ENCODE measurements around the gene MLC1. TPM values are rescaled to one million over a fixed set of nuclear protein-coding genes. Genes with fewer than 3 reads are reported as not detected.

MLC1 gene
- total RNA-seq, 1 experiment from 2014 or later, result not detected

DNA sequence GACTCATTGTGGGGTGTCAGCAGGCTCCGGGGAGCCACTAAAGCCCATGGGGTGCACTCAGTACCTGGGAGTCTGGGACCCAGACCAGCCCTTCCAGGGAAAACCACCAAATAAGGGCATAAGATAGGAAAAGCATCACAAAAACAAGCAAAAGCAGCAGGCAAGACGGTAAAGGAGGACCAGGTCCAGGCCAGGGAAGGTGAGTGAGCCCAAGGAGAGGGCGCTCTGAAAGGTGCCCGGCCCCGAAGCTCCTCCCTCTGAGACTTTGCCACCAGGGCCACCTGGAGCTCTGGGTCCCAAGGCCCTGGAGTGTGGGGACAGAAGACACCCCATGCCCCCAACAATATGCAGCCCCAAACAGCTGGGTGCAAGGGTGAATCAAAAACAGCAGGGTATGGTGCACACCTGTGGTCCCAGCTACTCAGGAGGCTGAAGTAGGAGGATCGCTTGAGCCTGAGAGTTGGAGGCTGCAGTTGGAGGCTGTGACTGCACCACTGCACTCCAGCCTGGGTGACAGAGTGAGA, 67.5 kb downstream of the MLC1 start:
- Histone ChIP-seq H3K36me3 (ENCODE audit: control insufficient read depth, insufficient read depth, low read length) (no peaks in the 10 kb centered on the region), H3K4me3 (ENCODE audit: low read depth in 2 of 2, low read length in 2 of 2) (no peak overlapping the region), H3K4me1 (ENCODE audit: control insufficient read depth, insufficient read depth, low read length) (peaks cover 13% of the 10 kb centered on the region), H3K9me3 (ENCODE audit: control insufficient read depth, insufficient read depth, low read depth, low read length) (no peaks in the 10 kb centered on the region), H3K27ac (ENCODE audit: low read length) (no peak overlapping the region), H3K27me3 (ENCODE audit: control insufficient read depth, insufficient read depth, low read length) (no peaks in the 10 kb centered on the region)
- intact Hi-C loops (cut with micrococcal nuclease; ENCODE audit: unreplicated experiment) (no loop called here), in situ Hi-C loops (cut with HindIII; ENCODE audit: low pct_unique_long_range_greater_than_20kb, low sequenced_read_pairs) (no loop called here)
- ATAC-seq, result no peak
- DNase-seq (ENCODE audit: low read depth, low spot score), result no peak
- POLR2A ChIA-PET, result no interaction called here
- TF ChIP-seq, protein P1, sequence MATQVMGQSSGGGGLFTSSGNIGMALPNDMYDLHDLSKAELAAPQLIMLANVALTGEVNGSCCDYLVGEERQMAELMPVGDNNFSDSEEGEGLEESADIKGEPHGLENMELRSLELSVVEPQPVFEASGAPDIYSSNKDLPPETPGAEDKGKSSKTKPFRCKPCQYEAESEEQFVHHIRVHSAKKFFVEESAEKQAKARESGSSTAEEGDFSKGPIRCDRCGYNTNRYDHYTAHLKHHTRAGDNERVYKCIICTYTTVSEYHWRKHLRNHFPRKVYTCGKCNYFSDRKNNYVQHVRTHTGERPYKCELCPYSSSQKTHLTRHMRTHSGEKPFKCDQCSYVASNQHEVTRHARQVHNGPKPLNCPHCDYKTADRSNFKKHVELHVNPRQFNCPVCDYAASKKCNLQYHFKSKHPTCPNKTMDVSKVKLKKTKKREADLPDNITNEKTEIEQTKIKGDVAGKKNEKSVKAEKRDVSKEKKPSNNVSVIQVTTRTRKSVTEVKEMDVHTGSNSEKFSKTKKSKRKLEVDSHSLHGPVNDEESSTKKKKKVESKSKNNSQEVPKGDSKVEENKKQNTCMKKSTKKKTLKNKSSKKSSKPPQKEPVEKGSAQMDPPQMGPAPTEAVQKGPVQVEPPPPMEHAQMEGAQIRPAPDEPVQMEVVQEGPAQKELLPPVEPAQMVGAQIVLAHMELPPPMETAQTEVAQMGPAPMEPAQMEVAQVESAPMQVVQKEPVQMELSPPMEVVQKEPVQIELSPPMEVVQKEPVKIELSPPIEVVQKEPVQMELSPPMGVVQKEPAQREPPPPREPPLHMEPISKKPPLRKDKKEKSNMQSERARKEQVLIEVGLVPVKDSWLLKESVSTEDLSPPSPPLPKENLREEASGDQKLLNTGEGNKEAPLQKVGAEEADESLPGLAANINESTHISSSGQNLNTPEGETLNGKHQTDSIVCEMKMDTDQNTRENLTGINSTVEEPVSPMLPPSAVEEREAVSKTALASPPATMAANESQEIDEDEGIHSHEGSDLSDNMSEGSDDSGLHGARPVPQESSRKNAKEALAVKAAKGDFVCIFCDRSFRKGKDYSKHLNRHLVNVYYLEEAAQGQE (IDR thresholded peaks at IDR 0.05; ENCODE audit: insufficient read depth in 1 of 2, low read depth in 2 of 2, low read length in 1 of 2), result no peak
- TF ChIP-seq TCF7L2 (IDR thresholded peaks at IDR 0.05; ENCODE audit: low read depth, low read length) (no peak), SIN3A (IDR thresholded peaks at IDR 0.05; ENCODE audit: borderline replicate concordance, insufficient read depth, low read depth, low read length) (no peak), POLR2AphosphoS5 (IDR thresholded peaks at IDR 0.05; ENCODE audit: low read depth, low read length) (no peak)
- TF ChIP-seq, protein P2, sequence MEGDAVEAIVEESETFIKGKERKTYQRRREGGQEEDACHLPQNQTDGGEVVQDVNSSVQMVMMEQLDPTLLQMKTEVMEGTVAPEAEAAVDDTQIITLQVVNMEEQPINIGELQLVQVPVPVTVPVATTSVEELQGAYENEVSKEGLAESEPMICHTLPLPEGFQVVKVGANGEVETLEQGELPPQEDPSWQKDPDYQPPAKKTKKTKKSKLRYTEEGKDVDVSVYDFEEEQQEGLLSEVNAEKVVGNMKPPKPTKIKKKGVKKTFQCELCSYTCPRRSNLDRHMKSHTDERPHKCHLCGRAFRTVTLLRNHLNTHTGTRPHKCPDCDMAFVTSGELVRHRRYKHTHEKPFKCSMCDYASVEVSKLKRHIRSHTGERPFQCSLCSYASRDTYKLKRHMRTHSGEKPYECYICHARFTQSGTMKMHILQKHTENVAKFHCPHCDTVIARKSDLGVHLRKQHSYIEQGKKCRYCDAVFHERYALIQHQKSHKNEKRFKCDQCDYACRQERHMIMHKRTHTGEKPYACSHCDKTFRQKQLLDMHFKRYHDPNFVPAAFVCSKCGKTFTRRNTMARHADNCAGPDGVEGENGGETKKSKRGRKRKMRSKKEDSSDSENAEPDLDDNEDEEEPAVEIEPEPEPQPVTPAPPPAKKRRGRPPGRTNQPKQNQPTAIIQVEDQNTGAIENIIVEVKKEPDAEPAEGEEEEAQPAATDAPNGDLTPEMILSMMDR (IDR thresholded peaks at IDR 0.05), result no peak
- BruUV-seq (replicated peaks), result no TSS peak
- CTCF ChIA-PET, result no interaction called here

DNA sequence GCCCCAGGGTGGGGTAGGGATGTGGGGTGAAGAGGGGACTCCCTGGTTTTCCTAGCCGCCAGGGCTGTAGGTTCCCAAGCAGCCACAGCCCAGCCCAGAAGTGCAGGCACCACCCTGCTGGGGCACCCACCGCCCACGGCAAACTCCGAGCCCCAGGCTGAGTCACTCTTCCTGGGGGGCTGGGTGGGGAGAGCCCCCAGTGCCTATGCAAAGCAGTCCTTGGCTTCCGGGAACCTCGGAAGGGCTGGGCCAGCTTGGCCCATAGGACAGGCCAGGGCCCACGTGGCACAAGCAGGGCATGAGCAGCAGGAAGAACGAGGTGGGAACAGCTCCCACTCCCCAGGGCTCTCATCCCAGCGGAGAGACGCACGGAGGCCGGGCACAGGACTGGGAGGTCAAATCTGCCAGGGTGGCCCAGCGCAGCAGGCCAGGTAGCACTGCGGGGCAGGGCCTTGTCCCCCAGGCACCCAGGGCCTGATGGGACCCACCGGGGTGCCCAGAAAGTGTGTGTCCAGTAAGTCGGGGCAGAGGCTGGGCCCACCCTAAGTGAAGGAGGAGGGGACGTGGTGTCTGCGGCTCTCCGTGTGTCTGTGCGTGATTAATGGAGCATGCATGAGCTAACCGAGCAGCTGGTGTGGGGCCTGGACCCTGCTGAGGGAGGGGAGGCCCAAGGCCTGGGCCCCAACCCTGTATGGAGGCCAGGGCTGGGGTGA, 68.1 kb downstream of the MLC1 start:
- H3K27me3 ChIP-seq (ENCODE audit: control insufficient read depth, insufficient read depth, low read length), result no peaks in the 10 kb centered on the region
- H3K36me3 ChIP-seq (ENCODE audit: control insufficient read depth, insufficient read depth, low read length), result no peaks in the 10 kb centered on the region
- ChIA-PET CTCF (no interaction called here), POLR2A (no interaction called here)
- H3K9me3 ChIP-seq (ENCODE audit: control insufficient read depth, insufficient read depth, low read depth, low read length), result no peaks in the 10 kb centered on the region
- no peak overlapping the region for H3K27ac ChIP-seq (ENCODE audit: low read length)
- no TSS peak for BruUV-seq (replicated peaks)
- DNase-seq (ENCODE audit: low read depth, low spot score) (no peak), ATAC-seq (peak; percentile 6; the same call in 1 of the 2 replicates)
- in situ Hi-C loops (cut with HindIII; ENCODE audit: low pct_unique_long_range_greater_than_20kb, low sequenced_read_pairs), result no loop called here
- intact Hi-C loops (cut with micrococcal nuclease; ENCODE audit: unreplicated experiment), result no loop called here
- TF ChIP-seq, protein P2 (IDR thresholded peaks at IDR 0.05), result no peak
- TF ChIP-seq POLR2AphosphoS5 (IDR thresholded peaks at IDR 0.05; ENCODE audit: low read depth, low read length) (no peak), TCF7L2 (IDR thresholded peaks at IDR 0.05; ENCODE audit: low read depth, low read length) (no peak), SIN3A (IDR thresholded peaks at IDR 0.05; ENCODE audit: borderline replicate concordance, insufficient read depth, low read depth, low read length) (no peak)
- TF ChIP-seq, protein P1 (IDR thresholded peaks at IDR 0.05; ENCODE audit: insufficient read depth in 1 of 2, low read depth in 2 of 2, low read length in 1 of 2), result no peak
- H3K4me3 ChIP-seq (ENCODE audit: low read depth in 2 of 2, low read length in 2 of 2), result no peak overlapping the region
- peaks cover 18% of the 10 kb centered on the region for H3K4me1 ChIP-seq (ENCODE audit: control insufficient read depth, insufficient read depth, low read length)
